Esophagus muscularis mucosa (tissue), 4 donors: Measurements from ENCODE around the gene SNAP23. TPM values are rescaled to one million over a fixed set of nuclear protein-coding genes. Genes with fewer than 3 reads are reported as not detected.

Source experiments
- DNase-seq: peaks from one replicate; pipeline ENCODE4 v3.0.0-alpha.2; 2017; ENCODE audit errors: extremely low spot score
- H3K27ac ChIP-seq, 4 donors: fragments of 200-600 bp; sonication (generic); replicated peaks in 1 of 4; 1 replicate in 3 of 4; 2 replicates in 1 of 4; pipeline ENCODE4 v1.5.1; 2016 to 2019; ENCODE audit warnings: mild to moderate bottlenecking in 1 of 4
- H3K27me3 ChIP-seq, 4 donors: fragments of 200-600 bp; sonication (generic); one replicate each; pipeline versions ENCODE4 v1.5.1 to v1.6.0; 2016 to 2019
- H3K36me3 ChIP-seq, 4 donors: fragments of 200-600 bp; sonication (generic); one replicate each; pipeline ENCODE4 v1.5.1; 2016 to 2019
- H3K4me1 ChIP-seq, 4 donors: fragments of 200-600 bp; sonication (generic); one replicate each; pipeline ENCODE4 v1.5.1; 2016 to 2019
- H3K4me3 ChIP-seq, 4 donors: fragments of 200-600 bp; sonication (generic); 1 replicate in 2 of 4; 2 replicates in 2 of 4; pipeline ENCODE4 v1.5.1; 2016 to 2019; ENCODE audit warnings: mild to moderate bottlenecking in 4 of 4, moderate library complexity in 1 of 4
- H3K9me3 ChIP-seq, 4 donors: fragments of 200-600 bp; sonication (generic); 1 replicate in 3 of 4; 2 replicates in 1 of 4; pipeline ENCODE4 v1.5.1; 2016 to 2019
- EP300 ChIP-seq: sonication (generic); formaldehyde crosslinking; IDR thresholded peaks from one replicate; pipeline ENCODE4 v1.6.1; 2017; ENCODE audit warnings: antibody characterized with exemption
- POLR2A ChIP-seq: fragments of 450-650 bp; IDR thresholded peaks from one replicate; pipeline ENCODE4 v1.6.1; 2017; ENCODE audit warnings: antibody characterized with exemption, moderate library complexity, mild to moderate bottlenecking, low read depth
- POLR2AphosphoS5 ChIP-seq, 2 donors: sonication (generic); formaldehyde crosslinking; IDR thresholded peaks; one replicate each; pipeline ENCODE4 v1.6.1; 2017; ENCODE audit warnings: antibody characterized with exemption in 2 of 2
- WGBS: methylation state at CpG from one replicate; pipeline ENCODE4 v1.1.5; 2018; 5-methylcytosine and 5-hydroxymethylcytosine counted together
- intact Hi-C: fragments of 100-400 bp; cut with DNase I; formaldehyde crosslinking; loops from one replicate; pipeline ENCODE4 v1.15.1; 2023
- total RNA-seq, 4 donors: library from RNA; depleted of rRNA; stranded (reverse); fragments of >200 nt; gene quantifications; one replicate each; pipeline versions ENCODE4 v1.1.0 to v1.2.1, GENCODE V29; 2016
- TF ChIP-seq, protein P1 (sequence below), 3 experiments: fragments of 200-600 bp in 2 of 3; fragments of 450-650 bp in 1 of 3; sonication (generic) in 2 of 3; IDR thresholded peaks; one replicate each; pipeline ENCODE4 v1.5.1; 2017 to 2019; ENCODE audit warnings: antibody characterized with exemption in 3 of 3, mild to moderate bottlenecking in 2 of 3, moderate library complexity in 1 of 3

SNAP23 gene
- total RNA-seq, 4 donors from 2014 or later: 48.6 to 76.2 (median 55.1) TPM

DNA sequence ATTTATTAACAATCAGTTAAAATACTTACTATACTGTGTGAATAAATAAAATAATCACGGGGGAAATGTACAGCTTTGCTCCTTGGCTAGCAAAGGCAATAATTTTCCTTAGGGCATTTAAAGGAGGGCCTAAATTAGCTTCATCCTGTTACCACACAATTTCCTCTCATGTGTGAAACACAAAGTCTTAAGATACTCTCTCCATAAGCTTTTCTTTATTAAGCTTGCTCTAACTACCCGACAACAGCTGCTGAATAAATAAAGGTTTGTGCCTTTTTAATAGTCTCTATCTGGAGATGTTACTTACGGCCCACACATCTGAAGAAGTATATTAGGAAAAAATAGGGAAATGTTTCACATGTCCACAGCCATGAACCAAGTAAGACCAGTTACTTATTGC is 34.2 kb upstream of the SNAP23 start:
- Histone ChIP-seq H3K27me3 (no peaks in the 10 kb centered on the region), H3K4me1 (peaks cover 16 to 55% (median 50%) of the 10 kb centered on the region in 4 donors), H3K27ac (peak overlapping the region in 1 of 4 donors; percentile 24), H3K9me3 (no peaks in the 10 kb centered on the region), H3K36me3 (peaks cover 3 to 31% (median 14%) of the 10 kb centered on the region in 4 donors), H3K4me3 (no peak overlapping the region)
- DNase-seq: no peak
- intact Hi-C loops: no loop called here
- WGBS: 70% methylated on average over 3 of the region's 3 CpGs
- TF ChIP-seq POLR2A (no peak), EP300 (no peak), POLR2AphosphoS5 (IDR thresholded peaks at IDR 0.05) (no peak)
- TF ChIP-seq, protein P1, sequence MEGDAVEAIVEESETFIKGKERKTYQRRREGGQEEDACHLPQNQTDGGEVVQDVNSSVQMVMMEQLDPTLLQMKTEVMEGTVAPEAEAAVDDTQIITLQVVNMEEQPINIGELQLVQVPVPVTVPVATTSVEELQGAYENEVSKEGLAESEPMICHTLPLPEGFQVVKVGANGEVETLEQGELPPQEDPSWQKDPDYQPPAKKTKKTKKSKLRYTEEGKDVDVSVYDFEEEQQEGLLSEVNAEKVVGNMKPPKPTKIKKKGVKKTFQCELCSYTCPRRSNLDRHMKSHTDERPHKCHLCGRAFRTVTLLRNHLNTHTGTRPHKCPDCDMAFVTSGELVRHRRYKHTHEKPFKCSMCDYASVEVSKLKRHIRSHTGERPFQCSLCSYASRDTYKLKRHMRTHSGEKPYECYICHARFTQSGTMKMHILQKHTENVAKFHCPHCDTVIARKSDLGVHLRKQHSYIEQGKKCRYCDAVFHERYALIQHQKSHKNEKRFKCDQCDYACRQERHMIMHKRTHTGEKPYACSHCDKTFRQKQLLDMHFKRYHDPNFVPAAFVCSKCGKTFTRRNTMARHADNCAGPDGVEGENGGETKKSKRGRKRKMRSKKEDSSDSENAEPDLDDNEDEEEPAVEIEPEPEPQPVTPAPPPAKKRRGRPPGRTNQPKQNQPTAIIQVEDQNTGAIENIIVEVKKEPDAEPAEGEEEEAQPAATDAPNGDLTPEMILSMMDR (IDR thresholded peaks at IDR 0.05): no peak

DNA sequence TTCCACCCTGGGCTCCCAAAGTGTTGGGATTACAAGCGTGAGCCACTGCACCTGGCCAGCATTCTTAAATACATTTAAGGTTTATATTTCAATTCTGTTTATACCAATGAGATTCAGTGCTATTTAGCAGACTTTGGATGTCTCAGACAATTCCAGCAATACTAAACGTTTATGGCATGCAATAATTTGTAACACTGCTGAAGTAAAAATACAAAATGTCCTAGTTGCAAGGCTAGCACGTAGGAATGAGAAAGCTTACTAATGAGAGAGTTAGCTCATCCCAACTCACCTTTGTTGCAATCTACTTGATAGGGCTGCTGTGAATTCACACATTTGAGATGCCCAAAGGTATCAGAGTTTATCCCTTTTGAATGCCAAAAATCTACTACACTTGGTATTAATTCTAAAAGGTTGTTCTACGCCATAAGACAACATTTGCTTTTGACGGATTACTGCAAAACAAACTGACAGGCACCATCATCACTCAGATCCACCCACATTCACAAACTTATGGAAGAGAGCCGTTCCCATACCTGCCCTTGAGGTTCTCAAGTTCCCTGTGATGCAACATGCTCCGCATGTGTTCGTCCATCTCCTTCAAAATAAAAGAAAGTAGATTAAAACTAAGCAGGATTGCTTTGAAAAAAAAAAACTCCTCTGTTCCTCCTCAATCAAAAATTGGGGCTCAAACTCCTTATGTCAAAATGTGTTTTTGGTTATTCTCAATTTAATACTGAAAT is 29.7 kb upstream of the SNAP23 start:
- TF ChIP-seq, protein P1 (IDR thresholded peaks at IDR 0.05): no peak
- TF ChIP-seq POLR2AphosphoS5 (IDR thresholded peaks at IDR 0.05) (peak in 1 of 2 donors; percentile 66), EP300 (peak; percentile 39)
- peak overlapping the region; percentile 74 to 83 (median 80) for H3K27ac ChIP-seq
- H3K4me3 ChIP-seq: no peak overlapping the region
- WGBS: 76% methylated on average over 8 of the region's 8 CpGs
- intact Hi-C loops: no loop called here
- peaks cover 8 to 50% (median 40%) of the 10 kb centered on the region in 4 donors for H3K4me1 ChIP-seq
- H3K27me3 ChIP-seq: no peaks in the 10 kb centered on the region
- DNase-seq: no peak
- H3K9me3 ChIP-seq: no peaks in the 10 kb centered on the region
- H3K36me3 ChIP-seq: peaks cover 3 to 37% (median 17%) of the 10 kb centered on the region in 4 donors

DNA sequence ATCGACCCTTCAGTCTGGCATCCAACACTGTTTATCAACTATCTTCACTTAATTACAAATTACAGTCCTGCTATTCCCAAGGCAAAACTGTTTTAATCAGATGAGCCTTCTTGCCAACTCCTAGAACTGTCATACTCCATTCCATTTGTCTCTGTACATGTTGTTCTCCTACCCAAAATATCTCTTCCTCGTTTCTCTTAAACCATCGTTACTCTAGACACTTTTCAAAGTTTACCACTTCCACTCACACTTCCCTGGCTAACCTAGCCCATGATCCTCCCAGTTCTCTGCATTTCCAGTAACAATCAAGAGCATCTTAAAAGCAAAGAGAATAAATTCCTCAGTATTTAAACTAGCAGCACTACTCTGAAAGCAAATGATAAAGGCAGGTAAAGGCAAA is 24.4 kb upstream of the SNAP23 start:
- Histone ChIP-seq H3K27me3 (no peaks in the 10 kb centered on the region), H3K9me3 (no peaks in the 10 kb centered on the region), H3K27ac (peak overlapping the region; percentile 79 to 88 (median 83)), H3K36me3 (peaks cover 0 to 9% (median 4%) of the 10 kb centered on the region in 4 donors), H3K4me1 (peaks cover 7 to 58% (median 48%) of the 10 kb centered on the region in 4 donors), H3K4me3 (peak overlapping the region in 3 of 4 donors; percentile 7 to 13 (median 9))
- no peak for DNase-seq
- WGBS: 29% methylated on average over 3 of the region's 3 CpGs
- TF ChIP-seq, protein P1 (IDR thresholded peaks at IDR 0.05): no peak
- TF ChIP-seq POLR2A (no peak), POLR2AphosphoS5 (IDR thresholded peaks at IDR 0.05) (peak in 1 of 2 donors; percentile 55), EP300 (peak; percentile 72)
- intact Hi-C loops: loop anchor here (2.0 to 10.0 kb wide), 2 partner anchors 14 to 196 kb away; partner anchors contain the start of genes GANC and TMEM87A

DNA sequence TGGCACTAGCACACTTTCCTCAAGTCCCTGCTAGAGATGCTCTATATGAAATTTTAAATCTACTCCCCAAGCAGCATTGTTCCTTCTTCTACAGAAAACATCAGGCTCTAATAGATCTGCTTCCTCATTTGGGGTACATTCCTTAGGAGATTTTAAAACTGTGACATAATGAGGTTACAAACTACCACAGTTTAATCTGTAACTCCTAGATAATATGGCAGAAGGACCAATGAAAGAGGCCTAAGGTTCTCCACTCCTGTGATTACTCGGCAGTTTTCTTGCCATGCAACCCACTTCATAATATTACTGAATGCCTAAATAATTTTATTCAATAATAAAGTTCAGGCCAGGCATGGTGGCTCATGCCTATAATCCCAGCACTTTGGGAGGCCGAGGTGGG is 20.6 kb upstream of the SNAP23 start:
- 88% methylated on average over 2 of the region's 2 CpGs for WGBS
- Histone ChIP-seq H3K9me3 (no peaks in the 10 kb centered on the region), H3K27me3 (no peaks in the 10 kb centered on the region), H3K36me3 (peaks cover 0 to 3% (median 0%) of the 10 kb centered on the region in 4 donors), H3K4me3 (no peak overlapping the region), H3K4me1 (peaks cover 7 to 39% (median 33%) of the 10 kb centered on the region in 4 donors), H3K27ac (peak overlapping the region; percentile 15 to 53 (median 44))
- DNase-seq: no peak
- TF ChIP-seq EP300 (no peak), POLR2A (no peak), POLR2AphosphoS5 (IDR thresholded peaks at IDR 0.05) (no peak)
- TF ChIP-seq, protein P1 (IDR thresholded peaks at IDR 0.05): no peak
- intact Hi-C loops: loop anchor here (10.0 kb wide), 1 partner anchor 200 kb away; the partner anchor contains the start of genes GANC and TMEM87A
